Effector CD8-positive, alpha-beta T cell (primary cell): ENCODE data around the gene PDE3A.

Source experiments
- DNase-seq: peaks from one replicate; lab custom pipeline; 2025; lab: John Stamatoyannopoulos, UW

PDE3A gene

GRCh38 chr12:20494851-20495250 is 126.5 kb downstream of the PDE3A start:
- DNase-seq: no peak

GRCh38 chr12:20495997-20496396 is 127.7 kb downstream of the PDE3A start:
- no peak for DNase-seq

- DNase-seq: no peak
Observed at GRCh38 chr12:20497707-20498106, 129.4 kb downstream of the PDE3A start.

GRCh38 chr12:20501958-20502357 is 133.6 kb downstream of the PDE3A start:
- no peak for DNase-seq

GRCh38 chr12:20503858-20504257 is 135.5 kb downstream of the PDE3A start:
- no peak for DNase-seq

GRCh38 chr12:20505056-20505455 is 136.7 kb downstream of the PDE3A start:
- no peak for DNase-seq

GRCh38 chr12:20507056-20507455 is 138.7 kb downstream of the PDE3A start:
- DNase-seq: no peak

GRCh38 chr12:20507711-20508110 is 139.4 kb downstream of the PDE3A start:
- no peak for DNase-seq

- no peak for DNase-seq
Observed at GRCh38 chr12:20508359-20508758, 140.0 kb downstream of the PDE3A start.

- no peak for DNase-seq
Observed at GRCh38 chr12:20508962-20509361, 140.6 kb downstream of the PDE3A start.

- no peak for DNase-seq
Observed at GRCh38 chr12:20510811-20511210, 142.5 kb downstream of the PDE3A start.

GRCh38 chr12:20513189-20513588 is 144.9 kb downstream of the PDE3A start:
- DNase-seq: no peak

GRCh38 chr12:20514598-20514997 is 146.3 kb downstream of the PDE3A start:
- DNase-seq: no peak

GRCh38 chr12:20520532-20520931 is 152.2 kb downstream of the PDE3A start:
- DNase-seq: no peak

GRCh38 chr12:20523658-20524057 is 155.3 kb downstream of the PDE3A start:
- no peak for DNase-seq

- DNase-seq: no peak
Observed at GRCh38 chr12:20524113-20524512, 155.8 kb downstream of the PDE3A start.

GRCh38 chr12:20525064-20525610 is 156.8 kb downstream of the PDE3A start:
- no peak for DNase-seq

- no peak for DNase-seq
Observed at GRCh38 chr12:20527417-20528163, 159.3 kb downstream of the PDE3A start.

- DNase-seq: no peak
Observed at GRCh38 chr12:20528208-20528607, 159.9 kb downstream of the PDE3A start.

- no peak for DNase-seq
Observed at GRCh38 chr12:20546267-20546666, 177.9 kb downstream of the PDE3A start.

- DNase-seq: no peak
Observed at GRCh38 chr12:20547816-20548575, 179.7 kb downstream of the PDE3A start.

- no peak for DNase-seq
Observed at GRCh38 chr12:20548611-20549010, 180.3 kb downstream of the PDE3A start.

GRCh38 chr12:20549108-20549719 is 180.9 kb downstream of the PDE3A start:
- DNase-seq: no peak
